G401 (cell line): ENCODE results near the gene TCF7L1. TPM values are rescaled to one million over a fixed set of nuclear protein-coding genes. Genes with fewer than 3 reads are reported as not detected.
A peak's percentile ranks its signal among the peaks of the same experiment; 100 is the strongest.

Source experiments
- DNase-seq: peaks from one replicate; pipeline ENCODE4 v3.0.0-alpha.2; 2015; ENCODE audit warnings: low spot score
- in situ Hi-C: cut with HindIII; loops from 2 replicates; pipeline ENCODE4 v1.10.0; 2016; ENCODE audit warnings: low sequenced_read_pairs, mixed read lengths
- total RNA-seq: library from RNA; depleted of rRNA; stranded (reverse); fragments of >200 nt; shearing (Covaris generic); gene quantifications from 2 replicates; pipeline ENCODE4 v1.2.3, GENCODE V29; 2014

TCF7L1 gene
- total RNA-seq, 1 experiment from 2014 or later, result 0.44 TPM

DNA sequence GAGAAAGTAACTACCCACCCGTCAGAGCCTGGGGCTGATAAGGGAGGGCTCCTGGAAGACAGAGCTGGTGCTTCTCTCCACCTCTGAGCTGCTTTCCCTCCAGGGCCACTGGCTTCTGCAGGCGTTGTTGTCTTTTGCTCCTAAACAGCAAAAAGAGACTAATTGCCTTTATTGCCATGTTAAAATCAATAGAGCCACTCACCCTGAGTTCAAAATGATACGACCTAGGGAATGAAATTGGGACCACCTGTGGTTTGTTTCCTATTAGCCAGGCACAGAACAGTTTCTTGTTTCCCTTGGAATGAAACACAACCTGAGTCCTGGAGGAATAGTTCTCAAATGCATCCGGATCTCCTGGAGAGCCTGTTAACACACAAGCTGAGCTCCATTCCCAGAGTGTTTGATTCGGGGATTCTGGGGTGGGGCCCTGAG is 45.8 kb downstream of the TCF7L1 start:
- no peak for DNase-seq
- in situ Hi-C loops, result no loop called here

GRCh38 chr2:85179541-85179940 is 46.3 kb downstream of the TCF7L1 start:
- in situ Hi-C loops, result no loop called here
- DNase-seq, result no peak

DNA sequence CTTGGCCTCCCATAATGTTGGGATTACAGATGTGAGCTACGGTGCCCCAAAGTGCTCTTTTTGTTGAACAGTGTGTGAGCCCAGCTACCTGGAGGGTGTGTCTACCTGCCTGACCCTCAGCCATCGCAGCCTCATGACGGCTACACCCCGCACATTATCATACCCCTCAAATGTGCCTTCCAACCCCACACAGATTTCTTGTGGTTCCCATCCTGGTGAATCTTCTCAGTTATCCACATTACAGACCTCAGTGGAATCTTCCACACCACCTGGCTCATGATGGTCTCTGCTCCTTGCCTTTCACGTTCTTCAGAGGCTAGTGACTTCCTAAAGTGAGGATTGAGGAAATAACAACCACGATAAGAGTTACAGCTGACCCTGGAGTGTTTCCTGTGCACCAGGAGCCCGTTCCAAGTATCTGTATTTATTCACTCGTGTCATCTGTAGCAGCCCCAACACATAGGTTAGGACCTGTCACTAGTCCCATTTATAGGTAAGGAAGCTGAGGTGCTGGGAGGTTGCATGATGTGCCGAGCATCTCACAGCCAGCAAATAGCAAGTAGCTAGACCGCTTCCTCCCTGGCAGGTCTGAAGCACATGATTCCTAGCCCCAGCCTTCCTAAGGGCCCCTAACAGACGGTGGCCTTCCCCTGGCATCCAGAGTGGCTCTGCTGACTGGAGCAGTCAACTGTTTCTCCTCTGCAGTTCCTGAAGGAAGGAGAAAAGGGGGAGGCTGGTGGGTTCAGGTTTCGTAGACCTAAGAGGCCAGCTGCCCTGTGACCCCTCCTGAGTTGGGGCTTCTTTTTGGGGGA is 47.3 kb downstream of the TCF7L1 start:
- in situ Hi-C loops, result loop anchor here (5.0 kb wide), 1 partner anchor 33 kb away; no protein-coding TSS in a partner anchor
- DNase-seq, result no peak

DNA sequence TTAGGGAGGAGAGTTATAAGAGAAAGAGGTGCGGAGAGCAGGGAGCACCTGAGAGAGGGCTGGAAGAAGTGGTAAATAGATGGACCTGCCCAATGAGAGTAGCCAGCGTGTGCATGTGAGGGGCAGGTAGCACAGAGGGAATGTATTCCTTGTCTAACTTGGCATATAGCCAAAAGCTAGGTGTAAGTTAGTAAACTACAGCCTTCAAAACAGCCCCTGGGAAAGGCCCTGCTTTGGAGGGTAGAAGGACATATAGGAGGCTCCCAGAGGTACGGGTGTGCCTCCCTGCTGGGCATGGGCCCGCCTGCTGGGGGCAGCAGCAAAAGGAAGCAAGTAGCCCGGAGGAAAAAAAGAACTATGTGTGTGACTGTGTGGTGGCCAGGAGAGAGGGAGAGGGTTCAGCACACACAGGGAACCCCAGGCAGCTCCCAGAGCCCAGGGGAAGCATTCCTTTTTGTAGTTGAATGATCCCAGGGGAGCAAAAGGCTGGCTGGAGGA is 48.0 kb downstream of the TCF7L1 start:
- no peak for DNase-seq
- in situ Hi-C loops, result loop anchor here (5.0 kb wide), 1 partner anchor 34 kb away; no protein-coding TSS in a partner anchor

- in situ Hi-C loops, result loop anchor here (5.0 kb wide), 1 partner anchor 35 kb away; no protein-coding TSS in a partner anchor
- DNase-seq, result no peak
Measured at GRCh38 chr2:85181844-85182456, 48.8 kb downstream of the TCF7L1 start.

DNA sequence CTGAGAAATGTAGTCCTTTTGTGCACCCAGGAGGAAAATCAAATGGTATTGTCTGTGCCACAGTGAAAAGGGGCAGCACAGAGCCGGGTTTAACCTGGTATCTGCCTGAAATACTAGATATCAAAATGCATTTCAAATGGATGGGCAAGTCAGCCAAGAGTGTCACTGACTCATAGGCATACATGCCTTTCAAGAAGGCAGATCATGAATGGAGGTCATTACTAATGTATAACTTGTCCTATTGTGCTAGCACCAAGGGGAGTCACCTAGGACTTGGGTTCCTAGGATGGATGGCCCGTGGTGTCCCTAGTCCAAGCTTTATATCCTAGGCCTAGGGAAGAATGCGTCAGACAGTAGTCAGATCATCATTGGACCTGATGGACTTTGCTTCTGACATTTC is 49.9 kb downstream of the TCF7L1 start:
- DNase-seq, result no peak
- in situ Hi-C loops, result loop anchor here (5.0 kb wide), 1 partner anchor 36 kb away; no protein-coding TSS in a partner anchor

- in situ Hi-C loops, result loop anchor here (5.0 kb wide), 1 partner anchor 36 kb away; no protein-coding TSS in a partner anchor
- DNase-seq, result no peak
Measured at GRCh38 chr2:85183479-85183878, 50.3 kb downstream of the TCF7L1 start.

GRCh38 chr2:85184231-85184630 is 51.0 kb downstream of the TCF7L1 start:
- in situ Hi-C loops, result loop anchor here (5.0 kb wide), 1 partner anchor 37 kb away; no protein-coding TSS in a partner anchor
- no peak for DNase-seq

- DNase-seq, result no peak
- in situ Hi-C loops, result loop anchor here (5.0 kb wide), 1 partner anchor 38 kb away; no protein-coding TSS in a partner anchor
Measured at GRCh38 chr2:85184990-85185389, 51.8 kb downstream of the TCF7L1 start.

DNA sequence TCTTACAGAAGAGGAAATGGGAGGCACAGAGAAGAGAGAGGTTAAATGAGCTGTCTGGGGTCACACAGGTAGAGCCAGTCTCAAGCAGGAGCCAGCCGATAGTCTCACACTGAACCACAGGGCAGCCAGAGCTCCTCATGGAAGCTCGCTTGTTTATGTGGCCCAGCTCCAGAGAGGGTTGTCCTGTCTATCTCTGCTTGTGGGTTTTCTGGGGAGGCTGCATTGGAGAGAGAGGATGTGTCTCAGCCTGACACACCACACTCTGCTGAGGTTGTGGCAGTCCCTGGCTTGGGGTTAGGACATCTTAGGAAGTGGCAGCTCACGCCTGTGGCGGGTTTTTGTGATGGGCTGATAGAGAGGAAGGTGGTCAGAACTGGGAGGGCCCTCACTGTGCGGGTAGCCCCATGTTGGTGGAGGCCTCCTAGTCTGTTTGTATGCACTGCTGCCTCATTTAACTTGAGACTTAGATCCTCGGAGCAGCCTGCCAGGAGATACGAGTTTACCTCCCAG is 52.3 kb downstream of the TCF7L1 start:
- in situ Hi-C loops, result no loop called here

GRCh38 chr2:85187069-85187468 is 53.9 kb downstream of the TCF7L1 start:
- no peak for DNase-seq
- in situ Hi-C loops, result no loop called here

More for the DNA sequence above, 52.3 kb downstream of the TCF7L1 start:
- no peak for DNase-seq

DNA sequence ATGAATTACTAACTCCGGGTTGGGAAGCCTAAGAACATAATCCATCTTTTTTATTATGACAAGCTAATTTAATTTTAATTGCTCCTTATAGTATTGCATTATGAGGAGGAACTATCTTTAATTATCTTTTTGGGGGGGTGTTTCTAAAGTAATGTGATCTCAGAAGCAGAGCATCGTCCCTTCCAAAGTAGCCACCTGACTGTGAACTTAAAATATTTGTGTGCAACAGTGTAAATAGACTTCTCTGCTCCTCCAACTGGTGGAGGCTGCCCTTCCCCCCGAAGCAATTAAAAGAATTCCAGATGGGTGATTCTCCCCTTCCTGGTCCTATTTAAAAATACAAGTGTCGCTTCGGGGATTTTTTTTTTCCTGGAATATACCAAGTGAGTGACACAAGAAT is 55.7 kb downstream of the TCF7L1 start:
- DNase-seq, result no peak
- in situ Hi-C loops, result no loop called here

- peak; percentile 28 for DNase-seq
- in situ Hi-C loops, result no loop called here
Measured at GRCh38 chr2:85189606-85190270, 56.5 kb downstream of the TCF7L1 start.

DNA sequence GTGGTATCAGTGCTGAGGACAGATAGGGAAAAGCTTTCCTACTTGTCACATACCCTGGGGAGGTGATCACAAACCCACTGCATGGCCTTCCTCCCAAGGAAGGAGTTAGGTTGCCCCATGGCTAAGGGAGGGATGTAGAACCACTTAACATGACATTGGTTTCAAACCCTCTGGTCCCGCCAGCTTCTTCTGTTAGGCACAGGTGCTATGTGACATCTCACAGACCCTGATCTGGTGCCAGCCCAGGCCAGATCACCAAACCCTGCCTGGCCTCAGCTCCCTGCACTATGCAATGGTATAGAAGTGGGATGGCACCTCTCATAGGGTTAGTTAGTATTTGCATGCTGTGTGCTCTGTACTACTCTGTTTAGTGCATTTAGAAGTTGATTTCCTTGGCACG is 58.0 kb downstream of the TCF7L1 start:
- DNase-seq, result no peak
- in situ Hi-C loops, result no loop called here

- in situ Hi-C loops, result no loop called here
Measured at GRCh38 chr2:85194780-85195480, 61.7 kb downstream of the TCF7L1 start.

DNA sequence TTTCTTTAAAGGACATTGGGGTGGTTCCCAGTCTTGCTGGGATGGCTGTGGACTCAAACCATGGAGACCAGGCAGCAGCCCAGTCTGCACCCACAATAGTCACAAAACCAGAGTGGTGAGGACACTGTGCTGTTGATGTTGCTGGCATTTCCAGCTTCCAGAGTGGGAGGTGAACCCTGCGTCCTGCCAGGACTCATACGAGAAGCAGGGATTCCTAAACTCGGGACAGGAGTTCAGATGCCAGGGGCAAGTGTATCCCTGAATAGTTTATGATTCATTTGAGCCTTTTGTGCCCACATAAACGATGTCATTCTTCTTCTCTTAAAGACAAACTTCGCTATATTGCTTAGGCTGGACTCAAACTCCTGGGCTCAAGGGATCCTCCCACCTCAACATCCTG is 62.8 kb downstream of the TCF7L1 start:
- no peak for DNase-seq
- in situ Hi-C loops, result no loop called here

More at GRCh38 chr2:85194780-85195480, 61.7 kb downstream of the TCF7L1 start:
- no peak for DNase-seq

- in situ Hi-C loops, result no loop called here
- DNase-seq, result no peak
Measured at GRCh38 chr2:85199698-85200097, 66.5 kb downstream of the TCF7L1 start.

- DNase-seq, result no peak
- in situ Hi-C loops, result no loop called here
Measured at GRCh38 chr2:85209887-85210286, 76.7 kb downstream of the TCF7L1 start.

DNA sequence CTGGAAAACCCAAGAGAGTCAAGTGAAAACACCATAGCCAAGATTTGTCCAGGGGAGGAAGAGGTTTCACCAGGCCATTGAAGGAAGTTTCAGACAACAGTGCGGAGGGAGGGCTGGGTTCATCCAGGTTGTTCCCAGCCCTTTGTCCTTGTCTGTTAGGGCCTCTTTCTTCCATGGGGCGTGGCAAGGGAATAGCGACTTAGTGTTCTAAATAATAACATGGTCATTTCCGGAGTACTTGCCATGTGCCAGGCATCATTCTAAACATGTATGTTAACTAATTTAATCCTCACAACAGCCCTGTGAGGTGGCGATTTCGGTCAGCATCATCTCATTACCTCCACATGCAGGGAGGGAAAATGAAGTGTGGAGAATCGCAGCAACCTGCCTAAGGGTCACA is 77.3 kb downstream of the TCF7L1 start:
- in situ Hi-C loops, result no loop called here
- DNase-seq, result no peak
